C4-2B (cell line): ENCODE data around the gene NFIC.

Source experiments
- H3K27ac ChIP-seq: fragments of 450-650 bp; 2 replicates; pipeline ENCODE4 v1.5.1; 2017
- CTCF ChIP-seq: fragments of 450-650 bp; conservative IDR thresholded peaks from 2 replicates; pipeline ENCODE4 v1.5.1; 2017; ENCODE audit warnings: mild to moderate bottlenecking
- ZFX ChIP-seq: fragments of 450-650 bp; IDR thresholded peaks from 2 replicates; pipeline ENCODE4 v1.6.1; 2017

Gene NFIC

GRCh38 chr19:3369337-3370213 lies 3.2 kb downstream of the NFIC start:
- TF ChIP-seq ZFX (no peak), CTCF (no peak)
- peak overlapping the region; percentile 98; the same call in 1 of the 2 replicates for H3K27ac ChIP-seq

GRCh38 chr19:3370214-3370720 lies 3.9 kb downstream of the NFIC start:
- H3K27ac ChIP-seq: 0 out of 2 replicates have a peak overlapping the region, but pooled peaks have one; percentile 98
- no peak for TF ChIP-seq ZFX
- TF ChIP-seq CTCF: no peak

- TF ChIP-seq ZFX (no peak), CTCF (no peak)
- H3K27ac ChIP-seq: 0 out of 2 replicates have a peak overlapping the region, but pooled peaks have one; percentile 98
These were observed 4.6 kb downstream of the NFIC start for GRCh38 chr19:3370728-3371591.

- TF ChIP-seq CTCF (no peak), ZFX (no peak)
- peak overlapping the region; percentile 58 for H3K27ac ChIP-seq
These were observed 6.0 kb downstream of the NFIC start for GRCh38 chr19:3372413-3372812.

- TF ChIP-seq ZFX (no peak), CTCF (no peak)
- H3K27ac ChIP-seq: peak overlapping the region; percentile 58
These were observed 7.6 kb downstream of the NFIC start for GRCh38 chr19:3373971-3374368.

- peak overlapping the region; percentile 58 for H3K27ac ChIP-seq
- TF ChIP-seq ZFX: no peak
- TF ChIP-seq CTCF: no peak
These were observed 8.2 kb downstream of the NFIC start for GRCh38 chr19:3374369-3375112.
